HEK293T (cell line): ENCODE results near the gene LRP2.

ENCODE experiments used
- CTCF ChIA-PET: fragments of 350-600 bp; formaldehyde crosslinking; extraction: SDS; loops from one replicate; lab custom pipeline; 2021; ENCODE audit warnings: antibody characterized with exemption, inconsistent platforms; lab: Yijun Ruan, JAX
- POLR2A ChIA-PET: fragments of 350-600 bp; formaldehyde crosslinking; extraction: SDS; loops from one replicate; lab custom pipeline; 2020; ENCODE audit warnings: antibody characterized with exemption, inconsistent platforms; lab: Yijun Ruan, JAX
- DNase-seq: peaks from one replicate; pipeline ENCODE4 v3.0.0; 2012; ENCODE audit warnings: mixed read lengths; ENCODE audit errors: extremely low spot score
- ARNT ChIP-seq: fragments of 450-650 bp; IDR thresholded peaks from 2 replicates; pipeline ENCODE4 v1.6.1; 2017; ENCODE audit warnings: mild to moderate bottlenecking
- BHLHE40 ChIP-seq: fragments of 450-650 bp; IDR thresholded peaks from 2 replicates; pipeline ENCODE4 v1.6.1; 2016; ENCODE audit warnings: mild to moderate bottlenecking, moderate library complexity, borderline replicate concordance
- CTBP1 ChIP-seq: fragments of 450-650 bp; IDR thresholded peaks from 2 replicates; pipeline ENCODE4 v1.6.1; 2016; ENCODE audit warnings: borderline replicate concordance
- ELF4 ChIP-seq: fragments of 450-650 bp; IDR thresholded peaks from 2 replicates; pipeline ENCODE4 v1.6.1; 2017; ENCODE audit warnings: antibody characterized with exemption
- FOXA1 ChIP-seq: fragments of 450-650 bp; IDR thresholded peaks from 2 replicates; pipeline ENCODE4 v1.6.1; 2016; ENCODE audit warnings: mild to moderate bottlenecking
- FOXK2 ChIP-seq: fragments of 450-650 bp; IDR thresholded peaks from 2 replicates; pipeline ENCODE4 v1.6.1; 2016; ENCODE audit warnings: mild to moderate bottlenecking
- FOXM1 ChIP-seq: fragments of 450-650 bp; IDR thresholded peaks from 2 replicates; pipeline ENCODE4 v1.6.1; 2017; ENCODE audit warnings: mild to moderate bottlenecking, borderline replicate concordance
- HDGF ChIP-seq: fragments of 450-650 bp; IDR thresholded peaks from 2 replicates; pipeline ENCODE4 v1.6.1; 2017; ENCODE audit warnings: antibody characterized with exemption, borderline replicate concordance
- L3MBTL2 ChIP-seq: fragments of 450-650 bp; conservative IDR thresholded peaks from 2 replicates; pipeline ENCODE4 v1.6.1; 2016; ENCODE audit warnings: mild to moderate bottlenecking
- LEF1 ChIP-seq: fragments of 450-650 bp; IDR thresholded peaks from 2 replicates; pipeline ENCODE4 v1.6.1; 2017; ENCODE audit warnings: mild to moderate bottlenecking, borderline replicate concordance
- NFRKB ChIP-seq: fragments of 450-650 bp; IDR thresholded peaks from 2 replicates; pipeline ENCODE4 v1.6.1; 2016; ENCODE audit warnings: mild to moderate bottlenecking, moderate library complexity
- SP1 ChIP-seq: fragments of 450-650 bp; IDR thresholded peaks from 2 replicates; pipeline ENCODE4 v1.6.1; 2017
- SUZ12 ChIP-seq: fragments of 450-650 bp; IDR thresholded peaks from 2 replicates; pipeline ENCODE4 v1.6.1; 2016; ENCODE audit warnings: mild to moderate bottlenecking
- TARDBP ChIP-seq: fragments of 450-650 bp; IDR thresholded peaks from 2 replicates; pipeline ENCODE4 v1.6.1; 2016
- ZNF384 ChIP-seq: fragments of 450-650 bp; IDR thresholded peaks from 2 replicates; pipeline ENCODE4 v1.6.1; 2016
- TF ChIP-seq, protein P1 (sequence below): fragments of 450-650 bp; IDR thresholded peaks from 2 replicates; pipeline ENCODE4 v1.6.1; 2016

LRP2 gene

GRCh38 chr2:169104848-169105247, 257.5 kb downstream of the LRP2 start:
- POLR2A ChIA-PET = no interaction called here
- no peak for DNase-seq
- CTCF ChIA-PET = no interaction called here
- TF ChIP-seq CTBP1 (no peak), SUZ12 (no peak), ARNT (no peak), BHLHE40 (no peak), SP1 (no peak), HDGF (no peak), LEF1 (no peak), ELF4 (no peak), L3MBTL2 (no peak), TARDBP (no peak), NFRKB (no peak), FOXM1 (no peak), FOXA1 (no peak), FOXK2 (no peak), ZNF384 (no peak)
- TF ChIP-seq, protein P1, sequence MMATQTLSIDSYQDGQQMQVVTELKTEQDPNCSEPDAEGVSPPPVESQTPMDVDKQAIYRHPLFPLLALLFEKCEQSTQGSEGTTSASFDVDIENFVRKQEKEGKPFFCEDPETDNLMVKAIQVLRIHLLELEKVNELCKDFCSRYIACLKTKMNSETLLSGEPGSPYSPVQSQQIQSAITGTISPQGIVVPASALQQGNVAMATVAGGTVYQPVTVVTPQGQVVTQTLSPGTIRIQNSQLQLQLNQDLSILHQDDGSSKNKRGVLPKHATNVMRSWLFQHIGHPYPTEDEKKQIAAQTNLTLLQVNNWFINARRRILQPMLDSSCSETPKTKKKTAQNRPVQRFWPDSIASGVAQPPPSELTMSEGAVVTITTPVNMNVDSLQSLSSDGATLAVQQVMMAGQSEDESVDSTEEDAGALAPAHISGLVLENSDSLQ = no peak

DNA sequence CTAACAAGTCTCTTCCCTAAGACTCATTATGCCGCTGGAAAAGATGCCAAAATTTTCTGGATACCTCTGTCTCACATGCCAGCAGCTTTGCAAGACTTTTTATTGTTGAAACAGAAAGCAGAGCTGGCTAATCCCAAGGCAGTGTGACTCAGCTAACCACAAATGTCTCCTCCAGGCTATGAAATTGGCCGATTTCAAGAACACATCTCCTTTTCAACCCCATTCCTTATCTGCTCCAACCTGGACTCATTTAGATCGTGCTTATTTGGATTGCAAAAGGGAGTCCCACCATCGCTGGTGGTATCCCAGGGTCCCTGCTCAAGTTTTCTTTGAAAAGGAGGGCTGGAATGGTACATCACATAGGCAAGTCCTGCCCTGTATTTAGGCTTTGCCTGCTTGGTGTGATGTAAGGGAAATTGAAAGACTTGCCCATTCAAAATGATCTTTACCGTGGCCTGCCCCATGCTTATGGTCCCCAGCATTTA, 266.7 kb downstream of the LRP2 start:
- ChIA-PET POLR2A (no interaction called here), CTCF (interaction anchor here (0.6 to 0.8 kb wide), 2 partner anchors 37 to 258 kb away, joined by 3 read pairs; no protein-coding TSS in a partner anchor)
- TF ChIP-seq SP1 = no peak
- TF ChIP-seq CTBP1 = no peak
- TF ChIP-seq BHLHE40 = no peak
- TF ChIP-seq ELF4 = no peak
- no peak for TF ChIP-seq SUZ12
- TF ChIP-seq LEF1 = no peak
- no peak for DNase-seq

DNA sequence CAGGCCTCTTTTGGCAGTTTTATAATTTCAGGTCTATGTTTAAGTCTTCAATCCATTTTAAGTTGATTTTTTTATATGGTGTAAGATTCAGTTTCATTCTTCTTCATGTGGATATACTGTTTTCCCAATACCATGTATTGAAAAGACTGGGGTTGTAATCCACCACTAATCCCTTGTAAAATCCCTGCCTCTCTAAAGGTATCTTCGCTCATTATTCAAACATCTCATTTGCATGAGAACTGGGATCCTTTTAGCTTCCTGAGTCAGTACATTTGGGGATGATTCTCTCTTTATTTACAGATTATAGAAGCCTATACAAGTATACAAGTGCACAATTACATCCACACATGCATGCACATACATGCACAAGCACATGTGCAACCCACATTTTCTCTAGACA, 267.7 kb downstream of the LRP2 start:
- CTCF ChIA-PET = interaction anchor here (0.6 kb wide), 1 partner anchor 82 kb away, joined by 7 read pairs; no protein-coding TSS in a partner anchor
- no peak for TF ChIP-seq TARDBP
- no peak for TF ChIP-seq SP1
- TF ChIP-seq, protein P1 = no peak
- TF ChIP-seq ELF4 = no peak
- no peak for TF ChIP-seq HDGF
- no peak for TF ChIP-seq NFRKB
- no peak for TF ChIP-seq BHLHE40
- no peak for TF ChIP-seq FOXM1
- TF ChIP-seq L3MBTL2 = no peak
- no peak for TF ChIP-seq FOXA1
- no peak for TF ChIP-seq CTBP1
- TF ChIP-seq ARNT = no peak
- no peak for TF ChIP-seq FOXK2
- no peak for TF ChIP-seq ZNF384
- no peak for TF ChIP-seq LEF1
- TF ChIP-seq SUZ12 = no peak
- POLR2A ChIA-PET = no interaction called here
- no peak for DNase-seq

DNA sequence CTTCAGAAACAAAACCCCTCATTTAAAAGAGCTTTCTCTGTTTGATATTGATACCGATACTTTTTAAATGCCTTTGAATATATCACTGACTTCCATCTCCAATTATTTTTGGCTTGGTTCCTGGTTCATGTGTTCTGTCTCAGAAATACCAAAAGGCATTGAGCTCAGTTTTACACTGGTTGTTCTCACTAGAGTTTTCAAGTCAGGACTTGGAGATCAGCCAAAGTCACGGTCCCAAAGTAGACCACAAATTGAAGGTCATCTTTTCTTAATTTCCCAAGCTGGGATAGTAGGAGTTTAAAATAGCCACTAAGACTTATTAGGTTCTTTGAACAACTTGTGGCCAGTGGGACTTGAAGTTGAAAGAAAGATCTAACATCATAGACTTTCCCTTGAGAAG, 268.8 kb downstream of the LRP2 start:
- DNase-seq = no peak
- CTCF ChIA-PET = no interaction called here
- POLR2A ChIA-PET = no interaction called here
- TF ChIP-seq ARNT = no peak
- no peak for TF ChIP-seq TARDBP
- TF ChIP-seq HDGF = no peak
- no peak for TF ChIP-seq FOXM1
- no peak for TF ChIP-seq BHLHE40
- no peak for TF ChIP-seq CTBP1
- no peak for TF ChIP-seq SUZ12
- TF ChIP-seq L3MBTL2 = no peak
- no peak for TF ChIP-seq FOXK2
- no peak for TF ChIP-seq LEF1
- TF ChIP-seq NFRKB = no peak
- TF ChIP-seq, protein P1 = no peak
- no peak for TF ChIP-seq ZNF384
- TF ChIP-seq FOXA1 = no peak
- TF ChIP-seq ELF4 = no peak
- TF ChIP-seq SP1 = no peak

DNA sequence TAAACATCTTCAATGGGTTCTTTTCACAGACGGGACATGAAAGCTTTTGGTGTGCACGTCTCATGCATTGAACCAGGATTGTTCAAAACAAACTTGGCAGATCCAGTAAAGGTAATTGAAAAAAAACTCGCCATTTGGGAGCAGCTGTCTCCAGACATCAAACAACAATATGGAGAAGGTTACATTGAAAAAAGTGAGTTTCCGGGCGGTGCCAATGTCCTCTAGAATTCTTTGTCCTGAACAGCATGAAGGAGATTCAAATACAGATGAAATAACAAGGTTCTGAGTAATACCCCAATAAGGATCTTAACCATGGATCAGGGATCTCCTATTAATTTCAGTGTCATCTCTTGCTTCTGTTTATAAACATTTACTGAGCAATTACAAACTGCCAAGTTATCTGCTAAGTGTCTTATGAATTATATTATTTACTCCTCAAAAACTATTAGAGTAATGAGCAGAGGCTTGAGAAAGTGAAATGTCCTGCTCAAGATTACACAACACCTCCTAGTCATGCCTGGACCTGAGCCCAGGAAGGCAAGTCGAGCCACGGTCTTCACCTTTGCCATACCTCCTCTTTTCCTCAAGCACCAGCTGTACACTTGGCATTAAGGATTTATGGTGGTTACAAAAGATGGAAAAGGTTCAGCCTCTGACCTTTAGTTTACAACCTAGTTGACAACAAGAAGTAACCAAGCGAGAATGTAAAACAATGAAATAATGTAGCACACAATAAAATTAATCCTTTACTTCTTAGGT, 270.4 kb downstream of the LRP2 start:
- CTCF ChIA-PET = no interaction called here
- POLR2A ChIA-PET = no interaction called here
- DNase-seq = no peak
- TF ChIP-seq TARDBP (no peak), NFRKB (no peak), SUZ12 (no peak), ARNT (no peak), BHLHE40 (no peak), ZNF384 (no peak), CTBP1 (no peak), ELF4 (no peak), HDGF (no peak)

GRCh38 chr2:169091256-169091655, 271.1 kb downstream of the LRP2 start:
- DNase-seq = no peak
- ChIA-PET CTCF (no interaction called here), POLR2A (no interaction called here)
- no peak for TF ChIP-seq TARDBP
- no peak for TF ChIP-seq SUZ12
- no peak for TF ChIP-seq HDGF
- TF ChIP-seq FOXK2 = no peak
- no peak for TF ChIP-seq L3MBTL2
- TF ChIP-seq, protein P1 = no peak
- TF ChIP-seq NFRKB = no peak
- no peak for TF ChIP-seq CTBP1
- no peak for TF ChIP-seq SP1
- TF ChIP-seq ARNT = no peak
- TF ChIP-seq FOXA1 = no peak
- no peak for TF ChIP-seq LEF1
- TF ChIP-seq ZNF384 = no peak
- TF ChIP-seq BHLHE40 = no peak
- TF ChIP-seq FOXM1 = no peak
- TF ChIP-seq ELF4 = no peak
